Upper lobe of left lung (tissue), 6 donors: ENCODE measurements around the gene SUN1. TPM values are rescaled to one million over a fixed set of nuclear protein-coding genes. Genes with fewer than 3 reads are reported as not detected.

Experiments used
- ATAC-seq, 2 donors: fragments of 200-7000 bp; cut with Tn5 transposase; one replicate each; pipeline ENCODE4 v1.9.1; 2022; ENCODE audit warnings: mild to moderate bottlenecking in 2 of 2, moderate library complexity in 2 of 2; ENCODE audit not compliant: low FRiP score in 2 of 2
- DNase-seq, 2 donors: peaks; one replicate each; pipeline ENCODE4 v3.0.0-alpha.2; 2019 to 2020
- H3K27ac ChIP-seq, 4 donors: fragments of 200-600 bp; sonication (generic); one replicate each; pipeline ENCODE4 v1.5.1; 2016 to 2019
- H3K27me3 ChIP-seq, 4 donors: fragments of 200-600 bp; sonication (generic); one replicate each; pipeline ENCODE4 v1.5.1; 2017 to 2019
- H3K36me3 ChIP-seq, 4 donors: fragments of 200-600 bp; sonication (generic); one replicate each; pipeline ENCODE4 v1.5.1; 2016 to 2019
- H3K4me1 ChIP-seq, 4 donors: fragments of 200-600 bp; sonication (generic); one replicate each; pipeline ENCODE4 v1.5.1; 2018 to 2019
- H3K4me3 ChIP-seq, 4 donors: fragments of 200-600 bp; sonication (generic); one replicate each; pipeline ENCODE4 v1.5.1; 2017 to 2019; ENCODE audit warnings: mild to moderate bottlenecking in 2 of 4, moderate library complexity in 1 of 4
- H3K9me3 ChIP-seq, 4 donors: fragments of 200-600 bp; sonication (generic); one replicate each; pipeline ENCODE4 v1.5.1; 2018 to 2019
- CTCF ChIP-seq, 6 experiments: fragments of 450-650 bp in 4 of 6; fragments of 200-600 bp in 2 of 6; sonication (generic) in 2 of 6; IDR thresholded peaks; one replicate each; pipeline ENCODE4 v1.5.1; 2016 to 2019; ENCODE audit warnings: antibody characterized with exemption in 6 of 6
- EP300 ChIP-seq, 4 donors: sonication (generic); formaldehyde crosslinking; IDR thresholded peaks; one replicate each; pipeline ENCODE4 v1.5.1; 2017; ENCODE audit warnings: antibody characterized with exemption in 4 of 4, control low read depth in 2 of 4
- POLR2A ChIP-seq, 4 donors: fragments of 450-650 bp; IDR thresholded peaks; one replicate each; pipeline ENCODE4 v1.5.1; 2016 to 2017; ENCODE audit warnings: antibody characterized with exemption in 4 of 4, mild to moderate bottlenecking in 2 of 4
- POLR2AphosphoS5 ChIP-seq, 2 donors: sonication (generic); formaldehyde crosslinking; IDR thresholded peaks; one replicate each; pipeline ENCODE4 v1.5.1; 2017; ENCODE audit warnings: antibody characterized with exemption in 2 of 2
- WGBS, 2 donors: methylation state at CpG; one replicate each; pipeline ENCODE4 v1.1.5; 2017 to 2018; 5-methylcytosine and 5-hydroxymethylcytosine counted together
- total RNA-seq, 6 donors: library from RNA; depleted of rRNA in 4 of 6; stranded (reverse); fragments of >200 nt in 4 of 6; gene quantifications; one replicate each; pipeline versions ENCODE4 v1.1.0 to v1.2.1, GENCODE V29; 2016 to 2021
- donor health status: DM: no; HTN: no; CAD: no; lungs with moderate emphysema.
- donor health status: DM: no; HTN: yes; CAD: no; lungs with severe emphysema.

SUN1 gene
- total RNA-seq, 6 donors from 2014 or later: 107 to 196 (median 127) TPM

DNA sequence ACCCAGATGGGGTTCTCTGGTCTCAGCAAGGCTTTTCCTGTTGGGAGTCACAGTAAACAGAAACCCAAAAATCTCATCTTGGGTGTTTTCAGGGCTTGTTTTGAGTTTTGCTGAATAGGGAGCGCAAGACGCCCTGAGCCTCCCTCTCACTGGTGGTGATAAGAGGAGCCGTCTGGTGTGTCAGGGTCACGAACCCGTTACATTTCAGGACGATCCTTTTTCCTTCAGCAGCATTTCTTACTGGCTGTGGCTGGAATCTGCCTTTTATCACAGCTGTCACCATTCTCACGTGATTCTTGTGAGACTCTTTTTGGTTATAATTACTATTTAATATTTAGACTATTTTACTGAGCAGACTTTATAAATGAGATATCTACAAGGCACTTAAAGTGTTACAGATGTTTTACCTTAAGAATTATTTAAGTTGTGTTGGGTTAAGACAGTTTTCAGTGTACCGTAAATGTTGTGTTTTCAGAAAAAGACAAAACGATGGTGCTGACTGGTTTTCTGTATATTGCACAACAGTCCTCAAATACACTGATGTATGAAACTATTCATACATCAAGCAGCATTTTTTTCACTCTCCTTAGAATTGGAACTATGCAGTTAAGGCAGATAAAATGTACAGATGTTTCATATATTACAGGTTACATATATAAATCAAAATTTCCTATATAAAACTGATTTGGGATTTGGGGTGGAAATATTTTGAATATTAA, 41.9 kb downstream of the SUN1 start:
- H3K4me1 ChIP-seq: peaks cover 28 to 38% (median 34%) of the 10 kb centered on the region in 4 donors
- peak overlapping the region; percentile 57 to 78 (median 60) for H3K27ac ChIP-seq
- H3K27me3 ChIP-seq: no peaks in the 10 kb centered on the region
- WGBS, 2 donors: 83 to 90% methylated on average over 9 of the region's 9 CpGs
- H3K4me3 ChIP-seq: no peak overlapping the region
- ATAC-seq (no peak), DNase-seq (no peak)
- peaks cover 0 to 4% (median 0%) of the 10 kb centered on the region in 4 donors for H3K9me3 ChIP-seq
- H3K36me3 ChIP-seq: peaks cover 6 to 46% (median 25%) of the 10 kb centered on the region in 4 donors
- TF ChIP-seq EP300 (IDR thresholded peaks at IDR 0.05) (no peak), CTCF (IDR thresholded peaks at IDR 0.05) (no peak)

DNA sequence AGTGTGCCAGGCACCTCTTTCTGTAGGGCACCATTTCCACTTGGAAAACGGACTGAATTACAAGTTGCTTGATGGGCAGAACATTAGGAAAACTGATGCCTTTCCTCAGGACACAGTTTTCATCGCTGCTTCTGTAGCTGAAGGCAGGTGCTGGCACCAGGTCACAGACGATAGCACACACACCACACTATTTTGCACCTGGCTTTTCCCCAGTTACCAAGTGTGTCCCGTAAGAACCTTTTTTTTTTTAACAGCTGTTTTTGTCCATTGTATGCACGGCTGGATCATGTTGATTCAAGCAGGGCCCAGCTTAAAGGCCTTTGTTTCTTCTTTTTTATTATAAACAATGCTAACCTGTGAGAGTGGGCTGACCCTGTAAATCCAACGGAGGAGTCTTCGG, 42.8 kb downstream of the SUN1 start:
- DNase-seq (no peak), ATAC-seq (no peak)
- H3K27ac ChIP-seq: peak overlapping the region; percentile 78 to 93 (median 81)
- H3K27me3 ChIP-seq: no peaks in the 10 kb centered on the region
- peaks cover 29 to 45% (median 36%) of the 10 kb centered on the region in 4 donors for H3K4me1 ChIP-seq
- no peak overlapping the region for H3K4me3 ChIP-seq
- TF ChIP-seq EP300 (IDR thresholded peaks at IDR 0.05) (no peak), POLR2A (IDR thresholded peaks at IDR 0.05) (no peak), POLR2AphosphoS5 (IDR thresholded peaks at IDR 0.05) (no peak)
- peaks cover 6 to 37% (median 17%) of the 10 kb centered on the region in 4 donors for H3K36me3 ChIP-seq
- peaks cover 0 to 4% (median 0%) of the 10 kb centered on the region in 4 donors for H3K9me3 ChIP-seq
- WGBS, 2 donors: 82 to 90% methylated on average over 7 of the region's 7 CpGs

GRCh38 chr7:875476-876076, 43.3 kb downstream of the SUN1 start:
- DNase-seq: peak in 1 of 2 donors; percentile 79
- H3K4me1 ChIP-seq: peaks cover 29 to 45% (median 37%) of the 10 kb centered on the region in 4 donors
- TF ChIP-seq CTCF (IDR thresholded peaks at IDR 0.05) (no peak), POLR2AphosphoS5 (IDR thresholded peaks at IDR 0.05) (no peak), POLR2A (IDR thresholded peaks at IDR 0.05) (peak in 1 of 4 donors; percentile 14)
- no peaks in the 10 kb centered on the region for H3K27me3 ChIP-seq
- no peak for ATAC-seq
- peak overlapping the region; percentile 78 to 93 (median 81) for H3K27ac ChIP-seq
- WGBS, 2 donors: 76 to 85% methylated on average over 23 to 27 of the region's 27 CpGs
- H3K36me3 ChIP-seq: peaks cover 6 to 32% (median 15%) of the 10 kb centered on the region in 4 donors
- peaks cover 0 to 4% (median 0%) of the 10 kb centered on the region in 4 donors for H3K9me3 ChIP-seq
- H3K4me3 ChIP-seq: peak overlapping the region in 3 of 4 donors; percentile 44 to 95 (median 94)

- 0 to 1% methylated on average over 46 to 66 of the region's 129 CpGs for WGBS, 2 donors
- peak; percentile 98 to 99 for DNase-seq
- peak within 1 kb of the TSS; percentile 90 to 96 (median 94) for H3K4me3 ChIP-seq
Observed at GRCh38 chr7:876077-876971, 44.0 kb downstream of the SUN1 start, which contains the start of gene GET4. TSS of gene GET4 (plus strand) at chr7:876554. CDS start at chr7:876646, 92 bp downstream.

More at GRCh38 chr7:876077-876971, 44.0 kb downstream of the SUN1 start, which contains the start of gene GET4:
- Histone ChIP-seq H3K27ac (peak within 1 kb of the TSS; percentile 83 to 93 (median 90)), H3K9me3 (peaks cover 0 to 4% (median 0%) of the 10 kb centered on the region in 4 donors), H3K27me3 (no peaks in the 10 kb centered on the region), H3K4me1 (peaks cover 29 to 45% (median 37%) of the 10 kb centered on the region in 4 donors), H3K36me3 (peaks cover 6 to 25% (median 14%) of the 10 kb centered on the region in 4 donors)
- peak; percentile 90 to 95 for TF ChIP-seq POLR2AphosphoS5 (IDR thresholded peaks at IDR 0.05)
- TF ChIP-seq CTCF (IDR thresholded peaks at IDR 0.05): peak in 5 of 6 experiments; percentile 20 to 57 (median 51)
- peak in 3 of 4 donors; percentile 61 to 87 (median 71) for TF ChIP-seq POLR2A (IDR thresholded peaks at IDR 0.05)
- TF ChIP-seq EP300 (IDR thresholded peaks at IDR 0.05): peak in 1 of 4 donors; percentile 74
- ATAC-seq: peak; percentile 89 to 93
